K562 (cell line): ENCODE data around the gene TRMT2A. TPM values are rescaled to one million over a fixed set of nuclear protein-coding genes. Genes with fewer than 3 reads are reported as not detected.
A peak's percentile ranks its signal among the peaks of the same experiment; 100 is the strongest.

Experiments used
- CBFB ChIP-seq: sonication (generic); formaldehyde crosslinking; IDR thresholded peaks from 2 replicates; pipeline ENCODE4 v1.4.0; 2020; ENCODE audit warnings: mild to moderate bottlenecking, missing genetic modification reagents
- DNMT1 ChIP-seq: fragments of 450-650 bp; IDR thresholded peaks from 2 replicates; pipeline ENCODE4 v1.6.1; 2016; ENCODE audit warnings: antibody characterized with exemption, mild to moderate bottlenecking
- ETS2 ChIP-seq: IDR thresholded peaks from 2 replicates; pipeline ENCODE4 v1.6.1; 2016; ENCODE audit warnings: borderline replicate concordance, missing genetic modification characterization, mild to moderate bottlenecking, moderate library complexity, missing compliant biosample characterization; ENCODE audit not compliant: poor library complexity, severe bottlenecking
- HNRNPL ChIP-seq: fragments of 200-400 bp; formaldehyde crosslinking; IDR thresholded peaks from 2 replicates; pipeline ENCODE4 v1.6.1; 2017; ENCODE audit warnings: low read depth, mild to moderate bottlenecking, low read length
- POLR2G ChIP-seq: fragments of 200-400 bp; formaldehyde crosslinking; IDR thresholded peaks from 2 replicates; pipeline ENCODE4 v1.6.1; 2017; ENCODE audit warnings: low read depth, mild to moderate bottlenecking, antibody characterized with exemption, low read length, moderate library complexity
- RB1 ChIP-seq: fragments of 450-650 bp; IDR thresholded peaks from 2 replicates; pipeline ENCODE4 v1.6.1; 2017; ENCODE audit warnings: low read depth, mild to moderate bottlenecking
- SUPT5H ChIP-seq: fragments of 450-650 bp; IDR thresholded peaks from 2 replicates; pipeline ENCODE4 v1.6.1; 2016
- TAF9B ChIP-seq: fragments of 450-650 bp; IDR thresholded peaks from 2 replicates; pipeline ENCODE4 v1.6.1; 2018; ENCODE audit warnings: mild to moderate bottlenecking; ENCODE audit not compliant: partially characterized antibody
- ZNF274 ChIP-seq: IDR thresholded peaks from 2 replicates; pipeline ENCODE4 v1.6.1; 2011; ENCODE audit warnings: low read depth, mild to moderate bottlenecking, low read length, moderate library complexity, borderline replicate concordance
- ZNF764 ChIP-seq: fragments of 250-450 bp; sonication (Bioruptor Pico); IDR thresholded peaks from 2 replicates; pipeline ENCODE4 v1.4.0; 2020; ENCODE audit warnings: low read depth, mild to moderate bottlenecking, moderate library complexity
- ZNF77 ChIP-seq: fragments of 250-450 bp; sonication (Bioruptor Pico); IDR thresholded peaks from 2 replicates; pipeline ENCODE4 v1.5.0; 2020
- polyA plus RNA-seq, 8 experiments: library from polyadenylated mRNA; depleted of rRNA in 4 of 8; stranded (reverse) in 5 of 8; unstranded in 3 of 8; fragments of >200 nt; fragmentation: Nextera tagmentation in 2 of 8; fragmentation: Illumina TruSeq in 1 of 8; extraction: Ambion mirVana in 2 of 8; extraction: Trizol in 1 of 8; gene quantifications; 2 replicates each; pipeline versions ENCODE4 v1.2.1 to v1.2.3, GENCODE V29; 2011 to 2014; ENCODE audit warnings: inconsistent platforms in 1 of 8, missing spikeins in 1 of 8
- total RNA-seq, 7 experiments: library from RNA; depleted of rRNA in 6 of 7; stranded (reverse); fragments of >200 nt in 6 of 7; fragmentation: Illumina TruSeq in 2 of 7; extraction: Trizol in 2 of 7; gene quantifications; 2 replicates each; pipeline versions ENCODE4 v1.2.1 to v1.2.3, GENCODE V29; 2011 to 2021; ENCODE audit warnings: low replicate concordance in 1 of 7
- TF ChIP-seq, protein P1 (sequence below), 2 experiments: fragments of 150-350 bp in 1 of 2; IDR thresholded peaks; 2 replicates each; pipeline ENCODE4 v1.6.1; 2012 to 2016; ENCODE audit warnings: low read depth in 2 of 2, low read length in 2 of 2, mild to moderate bottlenecking in 1 of 2, moderate library complexity in 1 of 2
- TF ChIP-seq, protein P2 (sequence below): sonication (generic); formaldehyde crosslinking; IDR thresholded peaks from 2 replicates; pipeline ENCODE4 v1.8.0; 2022; ENCODE audit warnings: mild to moderate bottlenecking, missing genetic modification reagents
- TF ChIP-seq, protein P3 (sequence below): fragments of 200-800 bp; sonication (Bioruptor generic); IDR thresholded peaks from 2 replicates; pipeline ENCODE4 v1.6.1; 2017; ENCODE audit warnings: missing genetic modification characterization, missing compliant biosample characterization
- TF ChIP-seq, protein P4 (sequence below): sonication (generic); formaldehyde crosslinking; IDR thresholded peaks from 2 replicates; pipeline ENCODE4 v1.8.0; 2022; ENCODE audit warnings: mild to moderate bottlenecking, missing genetic modification reagents, borderline replicate concordance

Gene TRMT2A
- total and polyA plus RNA-seq, 9 of the 15 experiments (the other 6 are each of a cell fraction or from before 2014, with no cell fraction given) = 1.6 to 265 (median 140) TPM

DNA sequence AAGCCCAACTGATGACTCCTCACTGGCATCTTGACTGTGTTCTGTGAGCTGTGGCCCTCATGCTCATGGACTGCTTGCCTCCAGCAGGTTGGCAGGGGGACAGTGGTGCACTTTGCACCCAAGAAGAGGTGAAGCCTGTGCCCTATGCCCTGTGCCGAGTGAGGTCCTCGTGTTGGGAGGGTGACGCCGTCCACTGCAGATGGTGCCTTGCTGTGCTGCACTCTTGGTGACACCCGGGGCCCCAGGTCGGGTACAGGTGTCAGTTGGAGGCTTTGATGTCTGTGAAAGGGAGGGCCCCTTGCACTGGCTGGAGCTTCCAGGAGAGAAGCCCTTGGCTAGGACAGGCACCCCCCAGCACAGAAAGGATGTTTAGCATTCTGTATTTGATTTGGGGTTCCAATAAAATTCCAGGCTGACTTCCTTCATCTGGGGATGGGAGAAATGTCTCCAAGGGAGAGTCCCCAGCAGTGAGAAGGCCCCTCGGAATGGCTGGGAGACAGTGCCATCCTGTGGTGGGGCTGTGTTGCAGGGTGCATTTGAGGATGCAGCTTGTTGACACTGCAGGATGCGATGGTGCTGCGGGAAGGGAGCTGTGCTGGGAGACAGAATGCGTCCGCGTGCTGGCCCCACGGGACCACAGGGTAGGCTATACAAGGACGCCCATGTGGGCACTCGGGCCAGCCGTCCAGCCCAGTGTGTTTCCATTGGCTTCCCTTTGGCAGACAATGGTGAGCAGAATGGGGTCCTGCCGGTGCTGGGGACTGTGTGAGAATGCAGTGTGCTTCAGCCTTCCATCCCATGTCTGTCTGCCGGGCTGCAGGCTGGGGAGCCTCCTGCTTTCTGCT is 12.1 kb upstream of the TRMT2A start (continued):
- TF ChIP-seq, protein P1, sequence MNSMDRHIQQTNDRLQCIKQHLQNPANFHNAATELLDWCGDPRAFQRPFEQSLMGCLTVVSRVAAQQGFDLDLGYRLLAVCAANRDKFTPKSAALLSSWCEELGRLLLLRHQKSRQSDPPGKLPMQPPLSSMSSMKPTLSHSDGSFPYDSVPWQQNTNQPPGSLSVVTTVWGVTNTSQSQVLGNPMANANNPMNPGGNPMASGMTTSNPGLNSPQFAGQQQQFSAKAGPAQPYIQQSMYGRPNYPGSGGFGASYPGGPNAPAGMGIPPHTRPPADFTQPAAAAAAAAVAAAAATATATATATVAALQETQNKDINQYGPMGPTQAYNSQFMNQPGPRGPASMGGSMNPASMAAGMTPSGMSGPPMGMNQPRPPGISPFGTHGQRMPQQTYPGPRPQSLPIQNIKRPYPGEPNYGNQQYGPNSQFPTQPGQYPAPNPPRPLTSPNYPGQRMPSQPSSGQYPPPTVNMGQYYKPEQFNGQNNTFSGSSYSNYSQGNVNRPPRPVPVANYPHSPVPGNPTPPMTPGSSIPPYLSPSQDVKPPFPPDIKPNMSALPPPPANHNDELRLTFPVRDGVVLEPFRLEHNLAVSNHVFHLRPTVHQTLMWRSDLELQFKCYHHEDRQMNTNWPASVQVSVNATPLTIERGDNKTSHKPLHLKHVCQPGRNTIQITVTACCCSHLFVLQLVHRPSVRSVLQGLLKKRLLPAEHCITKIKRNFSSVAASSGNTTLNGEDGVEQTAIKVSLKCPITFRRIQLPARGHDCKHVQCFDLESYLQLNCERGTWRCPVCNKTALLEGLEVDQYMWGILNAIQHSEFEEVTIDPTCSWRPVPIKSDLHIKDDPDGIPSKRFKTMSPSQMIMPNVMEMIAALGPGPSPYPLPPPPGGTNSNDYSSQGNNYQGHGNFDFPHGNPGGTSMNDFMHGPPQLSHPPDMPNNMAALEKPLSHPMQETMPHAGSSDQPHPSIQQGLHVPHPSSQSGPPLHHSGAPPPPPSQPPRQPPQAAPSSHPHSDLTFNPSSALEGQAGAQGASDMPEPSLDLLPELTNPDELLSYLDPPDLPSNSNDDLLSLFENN (IDR thresholded peaks at IDR 0.05; ENCODE audit: low read depth in 2 of 2, low read length in 2 of 2) = peak in 1 of 2 experiments; percentile 69; a peak in 2 of 4 replicates
- 0 out of 2 replicates have a peak, but pooled peaks have one; percentile 15 for TF ChIP-seq ZNF77 (CRISPR knock-in tag)
- TF ChIP-seq POLR2G = peak; percentile 91
- TF ChIP-seq CBFB (CRISPR knock-in tag) = no peak
- TF ChIP-seq SUPT5H = peak; percentile 47
- no peak for TF ChIP-seq ZNF274
- TF ChIP-seq RB1 = peak; percentile 84; the same call in 1 of the 2 replicates
- peak; percentile 79 for TF ChIP-seq ZNF764
- TF ChIP-seq, protein P2, sequence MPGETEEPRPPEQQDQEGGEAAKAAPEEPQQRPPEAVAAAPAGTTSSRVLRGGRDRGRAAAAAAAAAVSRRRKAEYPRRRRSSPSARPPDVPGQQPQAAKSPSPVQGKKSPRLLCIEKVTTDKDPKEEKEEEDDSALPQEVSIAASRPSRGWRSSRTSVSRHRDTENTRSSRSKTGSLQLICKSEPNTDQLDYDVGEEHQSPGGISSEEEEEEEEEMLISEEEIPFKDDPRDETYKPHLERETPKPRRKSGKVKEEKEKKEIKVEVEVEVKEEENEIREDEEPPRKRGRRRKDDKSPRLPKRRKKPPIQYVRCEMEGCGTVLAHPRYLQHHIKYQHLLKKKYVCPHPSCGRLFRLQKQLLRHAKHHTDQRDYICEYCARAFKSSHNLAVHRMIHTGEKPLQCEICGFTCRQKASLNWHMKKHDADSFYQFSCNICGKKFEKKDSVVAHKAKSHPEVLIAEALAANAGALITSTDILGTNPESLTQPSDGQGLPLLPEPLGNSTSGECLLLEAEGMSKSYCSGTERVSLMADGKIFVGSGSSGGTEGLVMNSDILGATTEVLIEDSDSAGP (CRISPR knock-in tag) = no peak
- TF ChIP-seq, protein P3, sequence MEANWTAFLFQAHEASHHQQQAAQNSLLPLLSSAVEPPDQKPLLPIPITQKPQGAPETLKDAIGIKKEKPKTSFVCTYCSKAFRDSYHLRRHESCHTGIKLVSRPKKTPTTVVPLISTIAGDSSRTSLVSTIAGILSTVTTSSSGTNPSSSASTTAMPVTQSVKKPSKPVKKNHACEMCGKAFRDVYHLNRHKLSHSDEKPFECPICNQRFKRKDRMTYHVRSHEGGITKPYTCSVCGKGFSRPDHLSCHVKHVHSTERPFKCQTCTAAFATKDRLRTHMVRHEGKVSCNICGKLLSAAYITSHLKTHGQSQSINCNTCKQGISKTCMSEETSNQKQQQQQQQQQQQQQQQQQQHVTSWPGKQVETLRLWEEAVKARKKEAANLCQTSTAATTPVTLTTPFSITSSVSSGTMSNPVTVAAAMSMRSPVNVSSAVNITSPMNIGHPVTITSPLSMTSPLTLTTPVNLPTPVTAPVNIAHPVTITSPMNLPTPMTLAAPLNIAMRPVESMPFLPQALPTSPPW = 0 out of 2 replicates have a peak, but pooled peaks have one; percentile 33
- no peak for TF ChIP-seq HNRNPL
- TF ChIP-seq ETS2 = no peak
- TF ChIP-seq DNMT1 = 0 out of 2 replicates have a peak, but pooled peaks have one; percentile 34
- TF ChIP-seq TAF9B = no peak
- TF ChIP-seq, protein P4, sequence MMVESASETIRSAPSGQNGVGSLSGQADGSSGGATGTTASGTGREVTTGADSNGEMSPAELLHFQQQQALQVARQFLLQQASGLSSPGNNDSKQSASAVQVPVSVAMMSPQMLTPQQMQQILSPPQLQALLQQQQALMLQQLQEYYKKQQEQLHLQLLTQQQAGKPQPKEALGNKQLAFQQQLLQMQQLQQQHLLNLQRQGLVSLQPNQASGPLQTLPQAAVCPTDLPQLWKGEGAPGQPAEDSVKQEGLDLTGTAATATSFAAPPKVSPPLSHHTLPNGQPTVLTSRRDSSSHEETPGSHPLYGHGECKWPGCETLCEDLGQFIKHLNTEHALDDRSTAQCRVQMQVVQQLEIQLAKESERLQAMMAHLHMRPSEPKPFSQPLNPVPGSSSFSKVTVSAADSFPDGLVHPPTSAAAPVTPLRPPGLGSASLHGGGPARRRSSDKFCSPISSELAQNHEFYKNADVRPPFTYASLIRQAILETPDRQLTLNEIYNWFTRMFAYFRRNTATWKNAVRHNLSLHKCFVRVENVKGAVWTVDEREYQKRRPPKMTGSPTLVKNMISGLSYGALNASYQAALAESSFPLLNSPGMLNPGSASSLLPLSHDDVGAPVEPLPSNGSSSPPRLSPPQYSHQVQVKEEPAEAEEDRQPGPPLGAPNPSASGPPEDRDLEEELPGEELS (CRISPR knock-in tag) = no peak
